KBM-7 (cell line): ENCODE data around the gene KRTAP6-2.

ENCODE experiments used
- DNase-seq: peaks from one replicate; pipeline ENCODE4 v3.0.0-alpha.2; 2015
- in situ Hi-C: fragments of 300-500 bp; cut with MboI; formaldehyde crosslinking; loops from 2 replicates; pipeline ENCODE4 v1.14.3; 2020; ENCODE audit warnings: low sequenced_read_pairs, low pct_unique_long_range_greater_than_20kb, mixed read lengths

The KRTAP6-2 gene

DNA sequence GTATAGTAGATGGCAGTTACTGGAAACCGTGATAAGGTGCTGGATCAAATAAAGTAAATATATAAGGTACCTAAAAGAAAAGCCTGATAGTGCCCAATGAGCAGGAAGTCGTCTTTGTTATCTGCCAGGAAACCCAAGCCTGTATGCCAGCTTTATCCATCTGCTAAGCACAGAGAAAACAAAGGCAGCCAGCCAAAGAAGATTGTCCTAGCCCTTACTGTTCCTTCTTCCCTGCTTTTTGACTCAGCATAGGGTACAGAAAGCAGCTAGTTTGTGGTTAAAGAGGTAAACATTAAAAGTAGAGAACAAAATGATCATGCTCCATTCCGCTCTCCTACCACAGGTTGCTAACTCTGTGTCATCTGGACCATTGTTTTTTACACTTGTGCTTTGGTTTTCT, 18.6 kb downstream of the KRTAP6-2 start:
- no peak for DNase-seq
- in situ Hi-C loops = no loop called here

DNA sequence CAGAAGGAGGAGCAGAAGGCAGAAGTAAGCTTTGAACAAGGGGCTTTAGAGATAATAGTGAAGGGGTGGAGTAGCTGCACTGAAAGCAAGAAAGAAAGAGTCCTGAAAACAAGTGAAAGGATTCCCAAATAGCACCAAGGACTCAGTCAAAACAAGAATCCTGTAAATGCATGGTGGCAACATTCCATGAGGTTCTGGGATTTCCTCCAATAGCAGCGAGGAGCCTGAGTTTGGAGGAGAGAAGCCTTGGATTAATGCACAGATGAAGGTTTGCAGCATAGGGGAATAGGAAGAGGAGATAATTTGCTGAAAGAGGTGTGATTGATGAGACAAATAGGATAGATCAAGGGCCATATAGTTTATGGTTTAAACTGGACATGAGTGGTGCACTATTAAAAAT, 19.4 kb downstream of the KRTAP6-2 start:
- no peak for DNase-seq
- in situ Hi-C loops = no loop called here

DNA sequence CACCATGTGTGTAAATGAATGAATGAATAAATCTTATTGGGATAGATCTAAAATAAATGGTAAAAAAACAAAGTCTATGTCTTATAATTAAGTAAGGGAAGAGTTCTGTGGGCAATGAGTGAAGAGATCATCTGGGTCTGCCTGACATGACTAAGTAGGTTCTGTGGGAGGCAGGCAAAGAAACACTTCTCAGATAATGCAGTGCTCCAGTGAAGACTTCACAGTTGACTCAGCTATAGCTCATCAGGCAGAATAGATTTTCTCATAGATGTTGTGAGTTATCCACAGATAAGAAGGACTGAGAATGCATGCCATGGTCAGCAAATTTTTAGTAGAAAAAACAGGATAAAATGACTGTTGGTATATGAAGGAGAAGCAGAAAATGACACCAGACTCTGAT, 20.9 kb downstream of the KRTAP6-2 start:
- in situ Hi-C loops = no loop called here
- no peak for DNase-seq

DNA sequence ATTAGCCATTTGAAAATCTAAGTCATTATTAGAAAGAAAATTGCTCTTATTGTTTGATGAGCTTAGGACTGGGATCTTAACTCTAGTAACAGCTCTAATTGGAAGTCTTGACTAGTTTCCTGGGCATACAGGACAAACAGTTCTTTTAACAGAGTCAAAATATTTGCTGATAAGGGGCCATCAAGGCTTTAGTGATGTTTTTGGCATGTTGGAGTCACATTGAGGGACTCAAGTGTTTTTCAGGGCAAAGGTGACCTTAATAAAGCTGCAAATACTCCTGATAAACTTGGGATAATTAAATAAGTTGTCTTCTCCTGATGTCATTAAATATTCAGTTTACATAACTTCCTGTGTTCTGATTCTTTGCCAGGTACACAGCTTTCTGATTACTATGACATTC, 31.1 kb downstream of the KRTAP6-2 start:
- in situ Hi-C loops = no loop called here
- DNase-seq = no peak

DNA sequence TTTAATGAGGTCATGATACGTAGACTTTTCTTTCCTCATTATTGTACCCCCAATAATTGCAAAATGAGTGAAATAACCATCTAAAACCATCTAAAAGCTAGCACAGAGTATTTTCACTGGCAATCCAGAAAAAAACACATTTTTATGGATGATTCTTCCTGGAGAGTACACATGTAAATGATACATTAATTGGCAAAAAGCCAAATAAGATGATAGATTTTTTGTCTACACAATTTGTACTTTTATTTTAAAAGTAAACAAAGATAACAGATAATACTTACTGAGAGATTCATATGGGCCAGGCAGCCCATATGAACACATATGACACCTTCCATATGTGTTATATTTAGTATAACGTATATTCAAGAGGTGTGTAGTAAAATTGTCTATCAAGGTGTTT, 35.1 kb downstream of the KRTAP6-2 start:
- in situ Hi-C loops = no loop called here
- DNase-seq = no peak

DNA sequence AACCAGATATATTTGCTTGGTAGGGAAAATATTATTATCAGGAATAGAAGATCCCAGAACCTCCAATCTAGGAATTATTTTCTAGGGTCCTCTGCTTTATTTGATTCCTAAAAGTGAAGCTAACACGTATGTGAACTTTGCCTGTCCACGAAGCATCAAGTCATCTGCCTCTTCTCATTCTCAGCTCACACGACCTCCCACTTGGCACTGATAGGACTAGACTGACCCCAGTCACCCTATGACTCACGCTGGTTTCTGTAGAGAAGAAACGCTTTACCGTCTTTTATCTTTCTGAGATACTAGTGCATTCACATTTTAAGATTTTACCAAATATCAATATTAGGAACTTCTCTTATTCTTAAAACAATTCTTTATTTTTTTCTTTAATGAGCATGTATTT, 35.6 kb downstream of the KRTAP6-2 start:
- no peak for DNase-seq
- in situ Hi-C loops = no loop called here

DNA sequence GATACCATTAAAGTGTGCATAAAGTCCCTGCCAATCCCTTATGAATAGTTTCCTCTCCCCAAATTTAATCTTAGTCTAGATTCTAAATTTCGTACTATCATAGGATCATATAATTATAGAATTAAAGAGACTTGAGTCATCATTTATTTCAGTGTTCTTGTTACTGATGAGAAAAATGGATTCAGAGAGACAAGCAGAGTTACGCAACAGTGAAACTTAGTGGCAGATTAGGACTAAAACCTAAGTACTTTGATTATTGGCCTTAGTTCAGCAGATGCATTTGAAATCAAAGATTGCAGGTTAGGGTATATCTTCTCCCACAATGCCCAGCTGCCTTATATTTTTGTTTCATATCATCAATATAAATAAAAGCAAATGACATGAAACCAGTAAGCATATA, 36.7 kb downstream of the KRTAP6-2 start:
- no peak for DNase-seq

DNA sequence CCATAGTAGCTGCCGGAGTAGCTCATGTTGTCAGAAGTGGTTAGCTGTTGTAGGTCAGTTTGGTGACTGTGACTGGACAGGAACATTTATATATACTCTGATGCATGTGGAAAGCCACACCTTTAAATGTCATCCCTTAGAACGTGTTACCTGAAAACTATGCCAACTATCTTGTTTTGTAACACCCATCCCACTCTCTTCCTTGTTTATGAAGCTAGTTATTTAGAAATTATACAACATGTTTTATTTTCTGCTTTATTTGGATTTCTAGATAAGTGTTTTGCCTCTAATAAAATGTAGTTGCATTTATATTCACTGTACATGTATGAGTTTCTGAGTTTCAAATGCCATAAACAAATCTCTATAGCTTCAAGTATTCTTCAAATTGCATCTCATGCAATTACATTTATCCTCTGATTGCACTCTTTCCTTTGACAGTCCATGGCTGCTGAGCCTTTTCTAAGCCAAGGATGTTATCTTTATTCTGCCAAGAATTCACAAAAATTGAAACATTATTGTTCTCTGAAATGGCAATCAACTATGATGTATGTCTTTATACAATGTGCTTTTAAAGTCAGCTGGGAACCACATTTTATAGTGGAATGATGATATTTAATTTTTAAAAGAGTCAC, 37.3 kb downstream of the KRTAP6-2 start, which contains the start of gene KRTAP19-7:
Gene KRTAP19-7, minus strand, starts transcription at position 51 of the 632 bp plus-strand sequence. Its CDS starts 25 bp downstream, at position 26.
- no peak for DNase-seq
- in situ Hi-C loops = no loop called here

More for the DNA sequence above, 36.7 kb downstream of the KRTAP6-2 start:
- in situ Hi-C loops = no loop called here

DNA sequence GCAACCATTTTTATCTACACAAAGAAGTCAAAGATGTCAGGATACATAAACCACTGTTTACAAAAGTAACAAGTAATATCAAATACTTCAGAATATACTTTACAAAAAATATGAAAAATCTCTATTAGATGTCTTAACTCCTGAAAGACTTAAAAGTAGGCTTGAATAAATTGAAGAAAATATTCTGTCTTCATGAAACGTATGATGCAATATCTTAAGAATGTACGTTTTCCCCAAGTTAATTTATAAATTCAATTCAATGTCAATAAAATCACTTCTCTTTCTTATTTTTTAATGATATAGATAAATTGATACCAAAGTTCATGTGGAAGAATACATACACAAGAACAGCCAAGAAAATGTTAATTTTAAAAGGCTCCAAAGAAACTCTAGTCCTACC, 43.6 kb downstream of the KRTAP6-2 start:
- DNase-seq = no peak
- in situ Hi-C loops = no loop called here

DNA sequence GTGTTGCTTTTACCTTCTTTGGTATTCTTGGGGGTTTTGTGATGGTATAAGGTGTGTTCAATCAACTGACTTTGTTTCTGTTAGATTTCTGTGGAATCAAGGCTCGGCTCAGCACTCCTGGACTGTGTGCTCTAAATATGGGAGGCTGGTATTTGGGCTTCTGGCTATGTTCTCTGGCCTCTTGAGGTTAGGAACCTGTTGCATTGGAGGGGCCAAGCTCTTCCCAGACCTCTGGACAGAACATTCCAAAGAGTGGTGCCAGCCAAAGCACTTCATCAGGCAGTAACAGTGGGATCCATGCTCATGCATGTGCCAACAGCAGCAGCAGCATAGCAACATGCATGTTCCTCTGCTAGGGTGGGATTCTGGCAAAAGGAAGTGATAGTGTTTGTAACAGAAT, 45.9 kb downstream of the KRTAP6-2 start:
- in situ Hi-C loops = no loop called here
- no peak for DNase-seq
